Measurements from ENCODE around the gene YTHDF1. TPM values are rescaled to one million over a fixed set of nuclear protein-coding genes. Genes with fewer than 3 reads are reported as not detected.
"Not testable (repeated sequence)": the region's sequence is repeated elsewhere in the genome, so short reads cannot be mapped to it uniquely, and the experiment has no call there.

YTHDF1 gene
- total RNA-seq, 1 donor from 2014 or later = 42.4 TPM

GRCh38 chr20:63159826-63160640, 55.9 kb downstream of the YTHDF1 start:
- intact Hi-C loops (cut with micrococcal nuclease) = no loop called here

- intact Hi-C loops (cut with micrococcal nuclease) = not testable (repeated sequence)
Observed at GRCh38 chr20:63159251-63159650, 56.7 kb downstream of the YTHDF1 start.

DNA sequence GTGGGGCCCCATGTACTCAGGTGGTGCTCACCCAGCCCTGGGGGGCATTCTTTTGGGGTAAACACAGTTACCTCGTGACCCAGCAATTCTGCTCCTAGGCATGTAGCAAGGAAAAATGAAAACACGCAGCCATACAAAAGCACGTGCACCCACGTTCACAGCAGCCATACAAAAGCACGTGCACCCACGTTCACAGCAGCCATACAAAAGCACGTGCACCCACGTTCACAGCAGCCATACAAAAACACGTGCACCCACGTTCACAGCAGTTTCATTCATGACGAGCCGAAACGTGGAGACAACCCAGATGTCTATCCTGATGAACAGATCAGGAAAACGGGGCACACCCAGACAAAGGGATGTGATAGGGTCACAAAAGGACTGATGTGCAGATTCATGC, 57.1 kb downstream of the YTHDF1 start:
- intact Hi-C loops (cut with micrococcal nuclease) = no loop called here

DNA sequence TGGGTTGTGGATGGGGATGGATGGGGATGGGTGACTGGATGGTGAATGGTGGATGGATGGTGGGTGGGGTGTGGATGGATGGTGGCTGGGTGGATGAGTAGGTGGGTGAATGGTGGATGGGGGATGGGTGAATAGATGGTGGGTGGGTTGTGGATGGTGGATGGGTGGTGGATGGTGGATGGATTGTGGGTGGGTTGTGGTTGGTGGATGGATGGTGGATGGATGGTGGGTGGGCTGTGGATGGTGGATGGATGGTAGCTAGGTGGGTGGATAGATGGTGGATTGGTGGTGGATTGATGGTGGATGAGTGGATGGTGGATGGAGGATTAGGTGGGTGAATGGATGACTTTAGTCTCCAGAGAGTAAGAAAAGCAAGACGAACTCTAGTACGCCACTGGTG, 57.6 kb downstream of the YTHDF1 start:
- intact Hi-C loops (cut with micrococcal nuclease) = no loop called here

GRCh38 chr20:63157431-63157830, 58.5 kb downstream of the YTHDF1 start:
- intact Hi-C loops (cut with micrococcal nuclease) = not testable (repeated sequence)

DNA sequence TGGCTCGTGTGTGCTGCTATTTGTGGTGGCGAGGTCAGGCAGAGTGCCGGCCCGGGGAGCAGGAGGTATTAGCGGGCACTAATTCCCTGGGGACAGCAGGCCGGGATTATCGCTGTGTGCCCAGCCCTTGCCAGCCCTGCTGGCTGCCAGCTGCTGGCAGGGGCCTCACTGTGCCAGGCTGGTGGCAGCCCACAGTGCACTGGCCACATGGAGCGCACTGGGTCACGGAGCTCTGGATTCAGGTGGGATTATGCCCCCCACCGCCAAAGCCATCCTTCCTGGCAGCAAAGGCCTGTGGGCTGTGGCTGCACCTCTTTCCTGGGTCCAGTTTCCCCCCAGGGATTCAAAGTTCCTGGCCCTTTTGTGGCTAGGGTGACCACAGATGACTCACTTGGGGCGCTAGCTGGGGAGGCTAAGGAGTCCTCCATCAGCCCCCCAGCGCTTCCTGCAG, 59.7 kb downstream of the YTHDF1 start:
- intact Hi-C loops (cut with micrococcal nuclease) = no loop called here

DNA sequence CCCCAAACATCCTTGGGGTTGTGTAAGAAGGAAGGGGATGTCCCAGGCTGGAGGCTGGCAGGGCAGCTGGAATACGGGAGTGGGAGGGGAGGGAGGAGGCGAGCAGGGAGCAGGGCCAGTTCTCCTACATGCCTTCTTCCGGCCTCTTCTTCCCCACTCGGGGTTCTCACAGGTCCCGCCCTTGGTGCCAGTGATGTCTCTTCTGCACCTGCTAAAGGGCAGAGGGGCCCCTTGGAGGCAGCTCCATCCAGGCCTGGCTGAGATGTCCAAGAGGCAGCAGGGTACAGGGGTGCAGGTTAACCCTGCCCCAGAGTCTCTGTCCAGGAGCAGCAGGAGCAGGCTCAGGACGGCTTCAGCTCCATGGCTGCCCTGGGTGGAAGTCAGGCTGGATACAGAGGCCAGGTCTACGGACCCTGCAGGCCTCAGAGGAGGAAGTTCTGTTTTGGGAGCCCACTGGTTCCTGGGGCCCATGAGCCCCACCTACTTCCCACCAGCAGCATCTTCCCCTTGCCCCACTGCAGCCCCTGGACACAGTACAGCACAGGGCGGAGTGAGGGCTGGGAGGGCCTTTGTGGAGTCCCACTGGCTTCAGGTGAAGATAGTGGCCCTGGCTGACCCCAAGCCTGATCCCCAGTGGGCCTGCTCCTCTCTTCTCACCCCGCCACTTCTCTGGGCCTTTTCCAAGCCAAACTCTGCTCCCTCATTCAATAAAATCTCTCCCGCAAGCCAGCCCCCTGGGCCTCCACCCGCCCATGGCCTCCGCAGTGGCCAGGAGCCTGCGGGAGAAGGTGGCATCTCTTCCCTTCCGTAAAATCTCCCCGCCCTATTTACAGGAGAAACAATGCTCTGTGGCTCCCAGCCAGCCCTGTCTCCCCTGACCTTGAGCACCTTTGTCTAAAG, 60.4 kb downstream of the YTHDF1 start:
- intact Hi-C loops (cut with micrococcal nuclease) = no loop called here

- intact Hi-C loops (cut with micrococcal nuclease) = no loop called here
Observed at GRCh38 chr20:63154395-63154794, 61.5 kb downstream of the YTHDF1 start.

DNA sequence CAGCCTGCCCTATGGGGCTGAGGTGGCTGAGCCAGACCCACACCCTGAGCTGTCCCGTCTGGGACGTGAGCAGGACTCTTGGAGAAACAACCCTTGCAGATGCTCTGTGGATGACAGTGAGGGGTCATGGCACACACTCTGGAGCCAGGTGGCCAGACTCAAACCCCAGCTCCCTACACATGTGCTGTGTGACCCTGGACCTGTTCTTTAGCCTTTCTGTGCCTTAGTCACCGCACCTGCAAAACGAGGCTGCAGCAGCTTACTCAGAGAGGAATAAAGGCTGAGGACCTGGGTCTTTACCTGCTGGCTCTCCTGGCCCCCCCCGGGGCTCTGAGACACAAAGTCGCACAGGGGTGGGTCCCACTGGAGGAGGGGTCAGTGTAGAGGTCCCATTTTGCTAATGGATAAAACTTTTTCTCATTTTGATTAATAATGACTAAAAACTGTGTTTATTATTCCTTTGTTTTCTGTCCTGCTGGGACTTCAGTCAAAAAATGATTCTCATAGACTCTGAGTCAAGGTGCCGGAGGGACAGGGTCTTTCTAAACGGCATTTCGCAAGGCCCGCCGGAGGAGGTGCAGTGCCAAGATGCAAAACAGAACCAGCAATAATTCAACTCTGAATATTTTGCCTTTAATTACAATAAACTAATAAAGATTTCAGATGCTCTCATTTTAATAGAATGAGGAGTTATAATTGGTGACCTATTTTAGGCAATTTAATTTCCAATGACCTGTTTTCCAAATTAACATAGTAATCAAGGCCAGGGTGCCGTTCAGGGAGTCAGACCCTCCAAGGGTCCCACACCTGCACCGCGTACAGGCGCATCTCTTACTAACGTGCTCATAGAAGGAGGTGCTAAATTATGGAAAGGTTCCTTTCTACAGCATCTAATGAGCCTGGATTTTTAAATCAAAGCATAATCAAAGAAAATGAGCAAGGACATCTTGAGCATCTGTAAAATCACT, 62.4 kb downstream of the YTHDF1 start:
- intact Hi-C loops (cut with micrococcal nuclease) = no loop called here

DNA sequence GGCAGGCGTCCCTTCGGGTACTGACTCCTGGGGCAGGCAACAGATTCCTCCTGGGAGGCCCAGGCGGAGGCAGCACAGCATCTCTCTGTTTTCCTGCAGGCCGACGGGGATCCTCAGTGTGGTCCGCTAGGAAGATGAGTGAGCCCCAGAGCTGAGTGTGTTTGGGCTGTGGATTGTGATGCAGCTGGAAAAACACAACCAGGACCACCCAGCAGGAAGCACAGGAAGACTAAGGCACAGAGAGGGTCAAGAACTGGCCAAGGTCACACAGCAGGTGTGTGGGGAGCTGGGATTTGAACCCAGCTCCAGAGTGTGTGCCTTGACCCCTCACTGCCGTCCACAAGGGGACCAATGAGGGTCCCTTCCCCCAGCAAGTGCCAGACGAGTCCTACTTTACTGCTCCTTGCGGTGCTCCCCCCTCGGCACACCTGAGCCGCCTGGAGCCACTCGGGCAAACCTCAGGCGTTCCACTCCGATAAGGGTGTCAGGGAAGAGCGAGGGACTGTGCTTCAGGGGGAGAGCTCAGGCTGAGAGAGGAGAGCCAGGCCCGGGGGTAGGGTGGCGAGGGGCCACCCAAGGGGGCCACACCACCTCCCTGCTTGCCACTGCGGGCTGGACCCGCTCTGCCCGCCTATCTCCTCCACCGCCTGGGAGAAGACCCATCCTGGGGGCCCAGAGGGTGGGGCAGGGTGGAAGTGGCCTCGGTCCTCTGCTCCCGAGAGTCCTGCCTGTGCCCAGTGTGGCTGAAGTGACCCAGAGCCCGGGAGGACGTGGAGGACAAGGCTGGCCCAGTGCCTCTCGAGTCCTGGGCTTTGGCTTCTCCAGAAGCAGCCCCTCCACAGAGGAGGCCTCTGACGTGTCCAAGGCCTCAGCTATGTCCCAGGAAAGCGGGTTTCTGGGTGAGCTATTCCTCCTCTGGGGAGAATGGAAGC, 63.3 kb downstream of the YTHDF1 start:
- intact Hi-C loops (cut with micrococcal nuclease) = no loop called here

- intact Hi-C loops (cut with micrococcal nuclease) = no loop called here
Observed at GRCh38 chr20:63151554-63152321, 64.2 kb downstream of the YTHDF1 start.

DNA sequence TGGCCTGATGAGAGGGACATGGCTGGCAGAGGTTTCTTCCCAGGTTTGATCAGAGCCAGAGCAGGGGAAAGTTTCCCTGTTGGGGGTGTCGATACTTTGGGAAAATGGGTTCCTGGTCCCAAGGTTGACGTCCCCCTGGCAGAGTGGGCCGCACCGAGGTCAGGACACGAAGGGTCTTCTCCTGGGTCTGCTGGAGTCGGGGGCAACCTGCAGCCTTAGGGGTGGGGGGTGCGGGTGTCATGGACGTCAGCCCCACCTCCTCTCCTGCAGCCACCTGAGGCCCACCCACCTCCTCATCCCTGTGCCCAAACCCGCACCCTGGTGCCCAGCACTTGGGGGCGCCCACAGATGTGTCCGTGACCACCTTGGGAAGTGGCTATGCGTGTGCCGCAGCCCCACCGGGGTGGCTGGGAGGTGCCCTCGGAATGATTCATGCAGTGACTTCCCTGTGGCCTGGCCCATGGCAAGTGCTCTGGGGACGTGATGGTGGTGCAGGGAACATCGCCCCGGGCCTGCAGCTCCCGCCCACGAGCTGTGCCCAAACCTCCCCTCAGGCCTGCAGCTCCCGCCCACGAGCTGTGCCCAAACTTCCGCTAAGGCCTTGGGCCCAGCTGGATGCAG, 64.9 kb downstream of the YTHDF1 start:
- intact Hi-C loops (cut with micrococcal nuclease) = no loop called here

- intact Hi-C loops (cut with micrococcal nuclease) = no loop called here
Observed at GRCh38 chr20:63150391-63150898, 65.5 kb downstream of the YTHDF1 start.

- intact Hi-C loops (cut with micrococcal nuclease) = no loop called here
Observed at GRCh38 chr20:63149531-63150192, 66.3 kb downstream of the YTHDF1 start.

DNA sequence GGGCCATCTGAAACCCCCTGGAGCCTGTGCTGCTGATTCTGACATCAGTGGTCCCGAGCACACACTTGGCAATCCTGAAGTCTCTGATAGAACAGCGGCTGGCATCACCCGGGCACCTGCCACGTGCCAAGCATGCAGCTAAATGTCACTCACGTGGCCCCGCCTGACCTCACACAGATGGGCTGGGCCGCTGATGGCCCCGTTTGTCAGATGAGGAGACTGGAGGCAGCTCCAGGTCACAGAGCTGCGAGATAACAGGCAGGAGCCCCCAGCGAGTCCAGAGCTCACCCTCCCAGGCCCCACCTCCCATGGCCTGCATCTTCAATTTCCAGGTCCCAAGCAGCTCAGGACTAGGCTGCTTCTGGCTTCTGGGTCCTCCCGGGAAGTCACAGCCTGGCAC, 67.2 kb downstream of the YTHDF1 start:
- intact Hi-C loops (cut with micrococcal nuclease) = no loop called here

- intact Hi-C loops (cut with micrococcal nuclease) = no loop called here
Observed at GRCh38 chr20:63147532-63147931, 68.4 kb downstream of the YTHDF1 start.
